Neural crest cell (in vitro differentiated cells): ENCODE measurements around the gene HEPHL1. TPM values are rescaled to one million over a fixed set of nuclear protein-coding genes. Genes with fewer than 3 reads are reported as not detected.
"Not testable (repeated sequence)": the region's sequence is repeated elsewhere in the genome, so short reads cannot be mapped to it uniquely, and the experiment has no call there.

Experiments
- DNase-seq: peaks from one replicate; pipeline ENCODE4 v3.0.0; 2021; ENCODE audit warnings: low read depth, mixed read lengths, low spot score
- H3K27ac Mint-ChIP-seq: one replicate; pipeline ENCODE4 v1.8.0; 2021; ENCODE audit warnings: mild to moderate bottlenecking, mixed read lengths; ENCODE audit not compliant: unreplicated experiment
- H3K27me3 Mint-ChIP-seq: 2 replicates; pipeline ENCODE4 v1.8.0; 2021; ENCODE audit warnings: low read depth, mild to moderate bottlenecking, mixed read lengths
- H3K36me3 Mint-ChIP-seq: 2 replicates; pipeline ENCODE4 v1.8.0; 2021; ENCODE audit warnings: low read depth, mild to moderate bottlenecking, mixed read lengths
- H3K4me1 Mint-ChIP-seq: 2 replicates; pipeline ENCODE4 v1.8.0; 2021; ENCODE audit warnings: mixed read lengths
- H3K4me3 Mint-ChIP-seq: one replicate; pipeline ENCODE4 v1.8.0; 2021; ENCODE audit warnings: mild to moderate bottlenecking, mixed read lengths
- H3K9me3 Mint-ChIP-seq: 2 replicates; pipeline ENCODE4 v1.8.0; 2021; ENCODE audit warnings: mixed read lengths
- CTCF ChIP-seq: fragments of 200-600 bp; sonication (generic); conservative IDR thresholded peaks from 2 replicates; pipeline ENCODE4 v1.5.0; 2021; ENCODE audit warnings: antibody characterized with exemption, mild to moderate bottlenecking
- total RNA-seq: library from RNA; stranded (reverse); gene quantifications from 2 replicates; pipeline ENCODE4 v1.2.1, GENCODE V29; 2021

Gene HEPHL1
- total RNA-seq, 1 donor from 2014 or later = not detected

GRCh38 chr11:94151903-94152677, 130.9 kb downstream of the HEPHL1 start:
- Mint-ChIP-seq H3K9me3 (no peaks in the 10 kb centered on the region), H3K27ac (no peak overlapping the region), H3K4me1 (peaks cover 49% of the 10 kb centered on the region), H3K36me3 (peaks cover 16% of the 10 kb centered on the region), H3K4me3 (no peak overlapping the region), H3K27me3 (no peaks in the 10 kb centered on the region)
- no peak for DNase-seq
- no peak for TF ChIP-seq CTCF

- H3K9me3 Mint-ChIP-seq = no peaks in the 10 kb centered on the region
- peaks cover 19% of the 10 kb centered on the region for H3K36me3 Mint-ChIP-seq
- no peak for TF ChIP-seq CTCF
- H3K4me3 Mint-ChIP-seq = no peak overlapping the region
- no peaks in the 10 kb centered on the region for H3K27me3 Mint-ChIP-seq
- H3K27ac Mint-ChIP-seq = peak overlapping the region; percentile 3
- H3K4me1 Mint-ChIP-seq = peaks cover 46% of the 10 kb centered on the region
- DNase-seq = no peak
Measured at GRCh38 chr11:94152678-94153065, 131.5 kb downstream of the HEPHL1 start.

- Mint-ChIP-seq H3K4me3 (no peak overlapping the region), H3K4me1 (peaks cover 39% of the 10 kb centered on the region), H3K27ac (peak overlapping the region; percentile 3), H3K27me3 (no peaks in the 10 kb centered on the region), H3K36me3 (peaks cover 21% of the 10 kb centered on the region), H3K9me3 (no peaks in the 10 kb centered on the region)
- DNase-seq = no peak
- TF ChIP-seq CTCF = no peak
Measured at GRCh38 chr11:94153320-94153719, 132.2 kb downstream of the HEPHL1 start.

GRCh38 chr11:94154095-94154856, 133.1 kb downstream of the HEPHL1 start:
- peaks cover 32% of the 10 kb centered on the region for H3K4me1 Mint-ChIP-seq
- no peak overlapping the region for H3K27ac Mint-ChIP-seq
- no peak for TF ChIP-seq CTCF
- DNase-seq = no peak
- H3K9me3 Mint-ChIP-seq = peaks cover under 1% of the 10 kb centered on the region
- H3K4me3 Mint-ChIP-seq = no peak overlapping the region
- H3K36me3 Mint-ChIP-seq = peaks cover 22% of the 10 kb centered on the region
- no peaks in the 10 kb centered on the region for H3K27me3 Mint-ChIP-seq

- not testable (repeated sequence) for DNase-seq, H3K27ac Mint-ChIP-seq, H3K4me3 Mint-ChIP-seq, H3K27me3 Mint-ChIP-seq
- Mint-ChIP-seq H3K9me3 (peaks cover 12% of the 10 kb centered on the region), H3K36me3 (peaks cover 48% of the 10 kb centered on the region), H3K4me1 (peaks cover 19% of the 10 kb centered on the region)
Measured at GRCh38 chr11:94157339-94157738, 136.2 kb downstream of the HEPHL1 start.

Other genes starting within 250 kb of the HEPHL1 start
- gene MED17, start 237.1 kb upstream of the HEPHL1 start, total RNA-seq = 62.3 and 64.0 TPM in 2 replicates
- not detected in 2 replicates for gene VSTM5, start 170.7 kb upstream of the HEPHL1 start, total RNA-seq
- 42.0 and 43.1 TPM in 2 replicates for gene PANX1, start 107.5 kb downstream of the HEPHL1 start, total RNA-seq